ENCODE data around the gene XPA. TPM values are rescaled to one million over a fixed set of nuclear protein-coding genes. Genes with fewer than 3 reads are reported as not detected.

XPA gene
- total and polyA plus RNA-seq, 2 of the 8 experiments (the other 6 are each of a cell fraction or from before 2014, with no cell fraction given), result 0.24 to 2.6 TPM

- TF ChIP-seq YY1 (IDR thresholded peaks at IDR 0.05; ENCODE audit: low read depth, low read length), result 0 out of 2 replicates have a peak, but pooled peaks have one; percentile 10
Observed at GRCh38 chr9:97632985-97633858, 63.9 kb downstream of the XPA start, which contains the start of the genes NCBP1 and TSTD2 (continued).
